Left lung (tissue), 10 donors: ENCODE results near the gene ESRP2. TPM values are rescaled to one million over a fixed set of nuclear protein-coding genes. Genes with fewer than 3 reads are reported as not detected.

Experiments used
- ATAC-seq: fragments of 200-7000 bp; cut with Tn5 transposase; one replicate; pipeline ENCODE4 v1.9.1; 2020; ENCODE audit warnings: moderate library complexity
- DNase-seq, 4 donors: peaks; one replicate each; pipeline ENCODE4 v3.0.0-alpha.2; 2013 to 2020
- H3K27ac ChIP-seq, 2 donors: fragments of 200-600 bp; sonication (generic) in 1 of 2; one replicate each; pipeline versions ENCODE4 v1.5.0 to v1.8.0; 2020 to 2021
- H3K27me3 ChIP-seq, 2 donors: fragments of 200-600 bp; sonication (generic) in 1 of 2; one replicate each; pipeline versions ENCODE4 v1.5.0 to v1.8.0; 2020 to 2021
- H3K36me3 ChIP-seq, 2 donors: fragments of 200-600 bp; sonication (generic) in 1 of 2; one replicate each; pipeline versions ENCODE4 v1.5.0 to v1.8.0; 2020 to 2021
- H3K4me1 ChIP-seq, 2 donors: fragments of 200-600 bp; one replicate each; pipeline ENCODE4 v1.8.0; 2021
- H3K4me3 ChIP-seq, 2 donors: fragments of 200-600 bp; sonication (generic) in 1 of 2; one replicate each; pipeline versions ENCODE4 v1.5.0 to v1.8.0; 2020 to 2021; ENCODE audit warnings: mild to moderate bottlenecking in 1 of 2
- H3K9me3 ChIP-seq, 2 donors: fragments of 200-600 bp; sonication (generic) in 1 of 2; one replicate each; pipeline versions ENCODE4 v1.5.0 to v1.8.0; 2020 to 2021
- CTCF ChIP-seq, 2 donors: fragments of 200-600 bp; sonication (generic) in 1 of 2; IDR thresholded peaks; one replicate each; pipeline versions ENCODE4 v1.5.0 to v1.8.0; 2021; ENCODE audit warnings: antibody characterized with exemption in 2 of 2
- intact Hi-C, 2 donors: fragments of 100-400 bp; cut with DNase I; formaldehyde crosslinking; loops; one replicate each; pipeline versions ENCODE4 v1.11.2 to v1.14.2; 2022
- polyA plus RNA-seq, 6 donors: library from polyadenylated mRNA; unstranded; fragments of 120-200 nt; gene quantifications; one replicate each; pipeline ENCODE4 v1.2.1, GENCODE V29; 2013; ENCODE audit not compliant: insufficient read length in 6 of 6
- total RNA-seq, 2 donors: library from RNA; stranded (reverse); fragmentation: NEBNext Ultra II Directional; extraction: Animal tissue kit (Norgen Biotek cat#: 25700); gene quantifications; one replicate each; pipeline ENCODE4 v1.2.1, GENCODE V29; 2021
- donor health status: DM: no; HTN: yes; CAD: no.
- donor health status: DM: no; HTN: no; CAD: no.

ESRP2 gene
- total and polyA plus RNA-seq, 8 donors, result 45.7 to 62.6 (median 54.2) TPM

- no peak for ATAC-seq
- no peak overlapping the region for H3K4me3 ChIP-seq
- DNase-seq, result no peak
- peaks cover 0 to 21% of the 10 kb centered on the region in 2 donors for H3K36me3 ChIP-seq
- no peaks in the 10 kb centered on the region for H3K9me3 ChIP-seq
- H3K27ac ChIP-seq, result no peak overlapping the region
- intact Hi-C loops, result no loop called here
- peaks cover 12 to 38% of the 10 kb centered on the region in 2 donors for H3K4me1 ChIP-seq
- H3K27me3 ChIP-seq, result no peaks in the 10 kb centered on the region
- no peak for TF ChIP-seq CTCF (IDR thresholded peaks at IDR 0.05)
These were observed 34.4 kb upstream of the ESRP2 start for GRCh38 chr16:68270353-68270752.

GRCh38 chr16:68269793-68270192 lies 33.9 kb upstream of the ESRP2 start:
- no peak for DNase-seq
- ATAC-seq, result no peak

GRCh38 chr16:68267612-68268405 lies 31.9 kb upstream of the ESRP2 start:
- TF ChIP-seq CTCF (IDR thresholded peaks at IDR 0.05), result no peak
- H3K9me3 ChIP-seq, result no peaks in the 10 kb centered on the region
- H3K4me3 ChIP-seq, result no peak overlapping the region
- intact Hi-C loops, result no loop called here
- H3K27me3 ChIP-seq, result no peaks in the 10 kb centered on the region
- no peak for DNase-seq
- no peaks in the 10 kb centered on the region for H3K36me3 ChIP-seq
- peak overlapping the region in 1 of 2 donors; percentile 13 for H3K27ac ChIP-seq
- ATAC-seq, result no peak
- peaks cover 16 to 46% of the 10 kb centered on the region in 2 donors for H3K4me1 ChIP-seq

More at GRCh38 chr16:68269793-68270192, 33.9 kb upstream of the ESRP2 start:
- H3K27me3 ChIP-seq, result no peaks in the 10 kb centered on the region
- H3K4me3 ChIP-seq, result no peak overlapping the region
- no peaks in the 10 kb centered on the region for H3K9me3 ChIP-seq
- TF ChIP-seq CTCF (IDR thresholded peaks at IDR 0.05), result no peak
- peaks cover 12 to 43% of the 10 kb centered on the region in 2 donors for H3K4me1 ChIP-seq
- intact Hi-C loops, result no loop called here
- no peak overlapping the region for H3K27ac ChIP-seq
- H3K36me3 ChIP-seq, result peaks cover 0 to 16% of the 10 kb centered on the region in 2 donors

- H3K36me3 ChIP-seq, result peaks cover 0 to 7% of the 10 kb centered on the region in 2 donors
- intact Hi-C loops, result no loop called here
- H3K4me3 ChIP-seq, result peak overlapping the region; percentile 85 to 88
- H3K9me3 ChIP-seq, result no peaks in the 10 kb centered on the region
- peak; percentile 26 to 85 (median 66) for DNase-seq
- H3K27ac ChIP-seq, result peak overlapping the region; percentile 96
- TF ChIP-seq CTCF (IDR thresholded peaks at IDR 0.05), result no peak
- peaks cover 16 to 38% of the 10 kb centered on the region in 2 donors for H3K4me1 ChIP-seq
- H3K27me3 ChIP-seq, result no peaks in the 10 kb centered on the region
- peak; percentile 78 for ATAC-seq
These were observed 29.4 kb upstream of the ESRP2 start for GRCh38 chr16:68265078-68265920.
